LNCaP clone FGC (cell line): ENCODE results near the gene TFF1.

Experiments used
- DNase-seq: peaks from one replicate; pipeline ENCODE4 v3.0.0-alpha.2; 2011; ENCODE audit warnings: low read depth
- H3K4me3 ChIP-seq: 2 replicates; pipeline ENCODE4 v1.5.1; 2011; ENCODE audit warnings: mild to moderate bottlenecking, low read depth, low read length, control low read depth
- CTCF ChIP-seq: IDR thresholded peaks from 2 replicates; pipeline ENCODE4 v1.5.1; 2012; ENCODE audit warnings: mild to moderate bottlenecking; ENCODE audit not compliant: control insufficient read depth, insufficient read depth; ENCODE audit errors: extremely low read depth

TFF1 gene

GRCh38 chr21:42350927-42351426 is 15.4 kb downstream of the TFF1 start, which contains the start of gene TFF2:
TFF2 (minus strand) TSS chr21:42350994; CDS start chr21:42350957, 37 bp downstream.
- TF ChIP-seq CTCF = no peak
- DNase-seq = no peak
- no peak within 1 kb of the TSS for H3K4me3 ChIP-seq

GRCh38 chr21:42350318-42350910 is 15.9 kb downstream of the TFF1 start:
- H3K4me3 ChIP-seq = no peak overlapping the region
- no peak for DNase-seq
- no peak for TF ChIP-seq CTCF

- DNase-seq = no peak
- H3K4me3 ChIP-seq = no peak overlapping the region
- TF ChIP-seq CTCF = no peak
Measured at GRCh38 chr21:42349420-42350317, 16.7 kb downstream of the TFF1 start.

- DNase-seq = no peak
- TF ChIP-seq CTCF = no peak
Measured at GRCh38 chr21:42348762-42349161, 17.6 kb downstream of the TFF1 start.

GRCh38 chr21:42347601-42348327 is 18.6 kb downstream of the TFF1 start:
- no peak for TF ChIP-seq CTCF
- no peak for DNase-seq
- H3K4me3 ChIP-seq = no peak overlapping the region

More at GRCh38 chr21:42348762-42349161, 17.6 kb downstream of the TFF1 start:
- no peak overlapping the region for H3K4me3 ChIP-seq

- no peak for DNase-seq
Measured at GRCh38 chr21:42346866-42347600, 19.3 kb downstream of the TFF1 start.

More at GRCh38 chr21:42346866-42347600, 19.3 kb downstream of the TFF1 start:
- no peak for TF ChIP-seq CTCF
- H3K4me3 ChIP-seq = no peak overlapping the region
